ENCODE measurements around the gene NEU1.
"Not testable (repeated sequence)": the region's sequence is repeated elsewhere in the genome, so short reads cannot be mapped to it uniquely, and the experiment has no call there.

The NEU1 gene

GRCh38 chr6:31862344-31863235 lies at the start of gene NEU1:
Gene NEU1 (minus strand): TSS chr6:31862821. CDS start chr6:31862776, 45 bp downstream.
- H3K36me3 ChIP-seq (ENCODE audit: control insufficient read depth in 5 of 5, insufficient read depth in 5 of 5, low read length in 5 of 5) = peaks cover 0 to 35% (median 28%) of the 10 kb centered on the region in 5 donors
- H3K27me3 ChIP-seq (ENCODE audit: control insufficient read depth in 5 of 5, insufficient read depth in 4 of 5, low read length in 5 of 5) = no peaks in the 10 kb centered on the region
- peak within 1 kb of the TSS; percentile 86 to 97 (median 92) for H3K4me3 ChIP-seq (ENCODE audit: low read depth in 1 of 5, low read length in 5 of 5)
- no peaks in the 10 kb centered on the region for H3K9me3 ChIP-seq (ENCODE audit: control insufficient read depth in 5 of 5, low read length in 5 of 5)
- peak within 1 kb of the TSS; percentile 81 to 86 (median 84) for H3K9ac ChIP-seq (ENCODE audit: low read length in 5 of 5)
- peak within 1 kb of the TSS; percentile 92 for H3K27ac ChIP-seq (ENCODE audit: low read depth, low read length)
- peaks cover 3 to 26% (median 22%) of the 10 kb centered on the region in 5 donors for H3K4me1 ChIP-seq (ENCODE audit: control insufficient read depth in 5 of 5, insufficient read depth in 5 of 5, low read length in 5 of 5)

GRCh38 chr6:31911826-31912585 lies 49.4 kb upstream of the NEU1 start:
- peaks cover 0 to 6% (median 5%) of the 10 kb centered on the region in 5 donors for H3K4me1 ChIP-seq (ENCODE audit: control insufficient read depth in 5 of 5, insufficient read depth in 5 of 5, low read length in 5 of 5)
- peaks cover 0 to 5% (median 0%) of the 10 kb centered on the region in 5 donors for H3K27me3 ChIP-seq (ENCODE audit: control insufficient read depth in 5 of 5, insufficient read depth in 4 of 5, low read length in 5 of 5)
- H3K36me3 ChIP-seq (ENCODE audit: control insufficient read depth in 5 of 5, insufficient read depth in 5 of 5, low read length in 5 of 5) = no peaks in the 10 kb centered on the region
- no peak overlapping the region for H3K27ac ChIP-seq (ENCODE audit: low read depth, low read length)
- no peaks in the 10 kb centered on the region for H3K9me3 ChIP-seq (ENCODE audit: control insufficient read depth in 5 of 5, low read length in 5 of 5)
- H3K4me3 ChIP-seq (ENCODE audit: low read depth in 1 of 5, low read length in 5 of 5) = no peak overlapping the region
- H3K9ac ChIP-seq (ENCODE audit: low read length in 5 of 5) = no peak overlapping the region

- H3K4me3 ChIP-seq (ENCODE audit: low read depth in 1 of 5, low read length in 5 of 5); H3K27ac ChIP-seq (ENCODE audit: low read depth, low read length); H3K27me3 ChIP-seq (ENCODE audit: control insufficient read depth in 5 of 5, insufficient read depth in 4 of 5, low read length in 5 of 5); H3K36me3 ChIP-seq (ENCODE audit: control insufficient read depth in 5 of 5, insufficient read depth in 5 of 5, low read length in 5 of 5); H3K9ac ChIP-seq (ENCODE audit: low read length in 5 of 5); H3K4me1 ChIP-seq (ENCODE audit: control insufficient read depth in 5 of 5, insufficient read depth in 5 of 5, low read length in 5 of 5); H3K9me3 ChIP-seq (ENCODE audit: control insufficient read depth in 5 of 5, low read length in 5 of 5): not testable (repeated sequence)
Observed at GRCh38 chr6:31909298-31909697, 46.7 kb upstream of the NEU1 start.

GRCh38 chr6:31908791-31909190 lies 46.2 kb upstream of the NEU1 start:
- no peak overlapping the region for H3K27ac ChIP-seq (ENCODE audit: low read depth, low read length)
- no peak overlapping the region for H3K4me3 ChIP-seq (ENCODE audit: low read depth in 1 of 5, low read length in 5 of 5)
- H3K27me3 ChIP-seq (ENCODE audit: control insufficient read depth in 5 of 5, insufficient read depth in 4 of 5, low read length in 5 of 5) = peaks cover 0 to 5% (median 0%) of the 10 kb centered on the region in 5 donors
- H3K4me1 ChIP-seq (ENCODE audit: control insufficient read depth in 5 of 5, insufficient read depth in 5 of 5, low read length in 5 of 5) = peaks cover 0 to 6% (median 5%) of the 10 kb centered on the region in 5 donors
- H3K9ac ChIP-seq (ENCODE audit: low read length in 5 of 5) = no peak overlapping the region
- no peaks in the 10 kb centered on the region for H3K9me3 ChIP-seq (ENCODE audit: control insufficient read depth in 5 of 5, low read length in 5 of 5)
- no peaks in the 10 kb centered on the region for H3K36me3 ChIP-seq (ENCODE audit: control insufficient read depth in 5 of 5, insufficient read depth in 5 of 5, low read length in 5 of 5)

GRCh38 chr6:31908255-31908654 lies 45.6 kb upstream of the NEU1 start:
- not testable (repeated sequence) for H3K9me3 ChIP-seq (ENCODE audit: control insufficient read depth in 5 of 5, low read length in 5 of 5); H3K4me1 ChIP-seq (ENCODE audit: control insufficient read depth in 5 of 5, insufficient read depth in 5 of 5, low read length in 5 of 5); H3K36me3 ChIP-seq (ENCODE audit: control insufficient read depth in 5 of 5, insufficient read depth in 5 of 5, low read length in 5 of 5); H3K4me3 ChIP-seq (ENCODE audit: low read depth in 1 of 5, low read length in 5 of 5); H3K9ac ChIP-seq (ENCODE audit: low read length in 5 of 5); H3K27ac ChIP-seq (ENCODE audit: low read depth, low read length); H3K27me3 ChIP-seq (ENCODE audit: control insufficient read depth in 5 of 5, insufficient read depth in 4 of 5, low read length in 5 of 5)

GRCh38 chr6:31907158-31907813 lies 44.7 kb upstream of the NEU1 start:
- Histone ChIP-seq H3K4me1 (ENCODE audit: control insufficient read depth in 5 of 5, insufficient read depth in 5 of 5, low read length in 5 of 5) (peaks cover 3 to 15% (median 12%) of the 10 kb centered on the region in 5 donors), H3K4me3 (ENCODE audit: low read depth in 1 of 5, low read length in 5 of 5) (no peak overlapping the region), H3K9ac (ENCODE audit: low read length in 5 of 5) (no peak overlapping the region), H3K27ac (ENCODE audit: low read depth, low read length) (no peak overlapping the region), H3K9me3 (ENCODE audit: control insufficient read depth in 5 of 5, low read length in 5 of 5) (no peaks in the 10 kb centered on the region), H3K36me3 (ENCODE audit: control insufficient read depth in 5 of 5, insufficient read depth in 5 of 5, low read length in 5 of 5) (no peaks in the 10 kb centered on the region), H3K27me3 (ENCODE audit: control insufficient read depth in 5 of 5, insufficient read depth in 4 of 5, low read length in 5 of 5) (peaks cover 0 to 2% (median 0%) of the 10 kb centered on the region in 5 donors)

- not testable (repeated sequence) for H3K27ac ChIP-seq (ENCODE audit: low read depth, low read length); H3K36me3 ChIP-seq (ENCODE audit: control insufficient read depth in 5 of 5, insufficient read depth in 5 of 5, low read length in 5 of 5); H3K9ac ChIP-seq (ENCODE audit: low read length in 5 of 5); H3K4me3 ChIP-seq (ENCODE audit: low read depth in 1 of 5, low read length in 5 of 5); H3K9me3 ChIP-seq (ENCODE audit: control insufficient read depth in 5 of 5, low read length in 5 of 5); H3K27me3 ChIP-seq (ENCODE audit: control insufficient read depth in 5 of 5, insufficient read depth in 4 of 5, low read length in 5 of 5)
- peaks cover 3 to 16% (median 14%) of the 10 kb centered on the region in 5 donors for H3K4me1 ChIP-seq (ENCODE audit: control insufficient read depth in 5 of 5, insufficient read depth in 5 of 5, low read length in 5 of 5)
Observed at GRCh38 chr6:31906727-31907126, 44.1 kb upstream of the NEU1 start.

- Histone ChIP-seq H3K27ac (ENCODE audit: low read depth, low read length) (no peak overlapping the region), H3K9me3 (ENCODE audit: control insufficient read depth in 5 of 5, low read length in 5 of 5) (no peaks in the 10 kb centered on the region), H3K36me3 (ENCODE audit: control insufficient read depth in 5 of 5, insufficient read depth in 5 of 5, low read length in 5 of 5) (no peaks in the 10 kb centered on the region), H3K27me3 (ENCODE audit: control insufficient read depth in 5 of 5, insufficient read depth in 4 of 5, low read length in 5 of 5) (peaks cover 0 to 2% (median 0%) of the 10 kb centered on the region in 5 donors), H3K4me1 (ENCODE audit: control insufficient read depth in 5 of 5, insufficient read depth in 5 of 5, low read length in 5 of 5) (peaks cover 3 to 20% (median 17%) of the 10 kb centered on the region in 5 donors), H3K4me3 (ENCODE audit: low read depth in 1 of 5, low read length in 5 of 5) (no peak overlapping the region), H3K9ac (ENCODE audit: low read length in 5 of 5) (no peak overlapping the region)
Observed at GRCh38 chr6:31906122-31906521, 43.5 kb upstream of the NEU1 start.

GRCh38 chr6:31905041-31905440 lies 42.4 kb upstream of the NEU1 start:
- Histone ChIP-seq H3K27ac (ENCODE audit: low read depth, low read length) (no peak overlapping the region), H3K36me3 (ENCODE audit: control insufficient read depth in 5 of 5, insufficient read depth in 5 of 5, low read length in 5 of 5) (no peaks in the 10 kb centered on the region), H3K27me3 (ENCODE audit: control insufficient read depth in 5 of 5, insufficient read depth in 4 of 5, low read length in 5 of 5) (peaks cover 0 to 2% (median 0%) of the 10 kb centered on the region in 5 donors), H3K4me1 (ENCODE audit: control insufficient read depth in 5 of 5, insufficient read depth in 5 of 5, low read length in 5 of 5) (peaks cover 3 to 24% (median 22%) of the 10 kb centered on the region in 5 donors), H3K9ac (ENCODE audit: low read length in 5 of 5) (no peak overlapping the region), H3K9me3 (ENCODE audit: control insufficient read depth in 5 of 5, low read length in 5 of 5) (no peaks in the 10 kb centered on the region), H3K4me3 (ENCODE audit: low read depth in 1 of 5, low read length in 5 of 5) (no peak overlapping the region)
